ENCODE results near the gene SAMD11.

Gene SAMD11

DNA sequence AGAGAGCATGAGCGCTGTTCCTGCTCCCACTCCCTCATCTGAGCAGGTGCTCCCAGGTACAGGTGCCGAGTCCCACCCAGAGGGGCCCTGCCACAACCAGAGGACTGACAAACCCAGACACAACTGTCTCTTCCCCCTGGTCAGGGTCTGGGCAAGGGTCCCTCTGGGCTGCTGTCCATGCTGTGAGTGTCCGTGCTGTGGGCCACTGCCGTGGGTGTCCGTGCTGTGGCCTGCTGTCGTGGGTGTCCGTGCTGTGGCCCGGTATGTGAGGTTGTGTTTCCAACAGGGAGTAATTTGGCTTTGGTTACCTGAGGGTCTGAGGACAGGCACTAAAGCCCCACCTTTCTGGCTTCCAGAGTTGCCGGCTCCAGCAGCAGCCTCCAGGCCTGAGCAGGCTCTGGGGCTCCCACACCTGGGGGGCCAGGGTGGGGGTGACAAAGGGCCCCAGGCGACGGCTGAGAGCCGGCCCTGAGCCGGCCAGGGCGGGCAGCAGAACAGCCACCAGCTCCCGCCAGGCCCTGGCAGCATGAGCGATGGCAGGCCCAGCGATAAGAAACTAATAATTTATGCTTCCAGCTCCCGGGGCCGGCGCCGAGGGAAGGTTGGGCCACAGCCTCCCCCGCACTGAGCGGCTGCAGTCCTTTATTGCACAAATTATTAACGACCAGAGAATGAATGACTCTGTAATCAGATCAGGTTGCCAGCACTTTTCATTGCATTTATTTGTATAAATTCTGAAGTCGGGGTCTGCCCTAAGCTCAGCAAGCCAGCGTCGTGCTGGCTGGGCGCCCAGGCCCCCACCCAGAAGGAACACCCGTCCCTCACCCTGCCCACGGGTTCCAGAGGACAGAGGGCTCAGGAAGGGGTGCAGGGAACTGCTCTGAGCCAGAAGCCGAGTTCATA lies 7.3 kb upstream of the SAMD11 start:
- no peak overlapping the region for H3K4me3 ChIP-seq (replicated peaks; ENCODE audit: insufficient read depth, low read length)
- H3K27me3 ChIP-seq (ENCODE audit: insufficient read depth, poor library complexity, severe bottlenecking) = no peaks in the 10 kb centered on the region
- H3K27ac ChIP-seq (replicated peaks) = no peak overlapping the region
- TF ChIP-seq POLR2AphosphoS5 (IDR thresholded peaks at IDR 0.05; ENCODE audit: low read depth) = no peak
- TF ChIP-seq SPI1 (IDR thresholded peaks at IDR 0.05; ENCODE audit: borderline replicate concordance, low read depth) = no peak
- TF ChIP-seq, protein P1, sequence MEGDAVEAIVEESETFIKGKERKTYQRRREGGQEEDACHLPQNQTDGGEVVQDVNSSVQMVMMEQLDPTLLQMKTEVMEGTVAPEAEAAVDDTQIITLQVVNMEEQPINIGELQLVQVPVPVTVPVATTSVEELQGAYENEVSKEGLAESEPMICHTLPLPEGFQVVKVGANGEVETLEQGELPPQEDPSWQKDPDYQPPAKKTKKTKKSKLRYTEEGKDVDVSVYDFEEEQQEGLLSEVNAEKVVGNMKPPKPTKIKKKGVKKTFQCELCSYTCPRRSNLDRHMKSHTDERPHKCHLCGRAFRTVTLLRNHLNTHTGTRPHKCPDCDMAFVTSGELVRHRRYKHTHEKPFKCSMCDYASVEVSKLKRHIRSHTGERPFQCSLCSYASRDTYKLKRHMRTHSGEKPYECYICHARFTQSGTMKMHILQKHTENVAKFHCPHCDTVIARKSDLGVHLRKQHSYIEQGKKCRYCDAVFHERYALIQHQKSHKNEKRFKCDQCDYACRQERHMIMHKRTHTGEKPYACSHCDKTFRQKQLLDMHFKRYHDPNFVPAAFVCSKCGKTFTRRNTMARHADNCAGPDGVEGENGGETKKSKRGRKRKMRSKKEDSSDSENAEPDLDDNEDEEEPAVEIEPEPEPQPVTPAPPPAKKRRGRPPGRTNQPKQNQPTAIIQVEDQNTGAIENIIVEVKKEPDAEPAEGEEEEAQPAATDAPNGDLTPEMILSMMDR (IDR thresholded peaks at IDR 0.05; ENCODE audit: insufficient read depth, low read length) = no peak
- TF ChIP-seq GABPA (IDR thresholded peaks at IDR 0.05; ENCODE audit: low read depth) = no peak
- TF ChIP-seq, protein P2, sequence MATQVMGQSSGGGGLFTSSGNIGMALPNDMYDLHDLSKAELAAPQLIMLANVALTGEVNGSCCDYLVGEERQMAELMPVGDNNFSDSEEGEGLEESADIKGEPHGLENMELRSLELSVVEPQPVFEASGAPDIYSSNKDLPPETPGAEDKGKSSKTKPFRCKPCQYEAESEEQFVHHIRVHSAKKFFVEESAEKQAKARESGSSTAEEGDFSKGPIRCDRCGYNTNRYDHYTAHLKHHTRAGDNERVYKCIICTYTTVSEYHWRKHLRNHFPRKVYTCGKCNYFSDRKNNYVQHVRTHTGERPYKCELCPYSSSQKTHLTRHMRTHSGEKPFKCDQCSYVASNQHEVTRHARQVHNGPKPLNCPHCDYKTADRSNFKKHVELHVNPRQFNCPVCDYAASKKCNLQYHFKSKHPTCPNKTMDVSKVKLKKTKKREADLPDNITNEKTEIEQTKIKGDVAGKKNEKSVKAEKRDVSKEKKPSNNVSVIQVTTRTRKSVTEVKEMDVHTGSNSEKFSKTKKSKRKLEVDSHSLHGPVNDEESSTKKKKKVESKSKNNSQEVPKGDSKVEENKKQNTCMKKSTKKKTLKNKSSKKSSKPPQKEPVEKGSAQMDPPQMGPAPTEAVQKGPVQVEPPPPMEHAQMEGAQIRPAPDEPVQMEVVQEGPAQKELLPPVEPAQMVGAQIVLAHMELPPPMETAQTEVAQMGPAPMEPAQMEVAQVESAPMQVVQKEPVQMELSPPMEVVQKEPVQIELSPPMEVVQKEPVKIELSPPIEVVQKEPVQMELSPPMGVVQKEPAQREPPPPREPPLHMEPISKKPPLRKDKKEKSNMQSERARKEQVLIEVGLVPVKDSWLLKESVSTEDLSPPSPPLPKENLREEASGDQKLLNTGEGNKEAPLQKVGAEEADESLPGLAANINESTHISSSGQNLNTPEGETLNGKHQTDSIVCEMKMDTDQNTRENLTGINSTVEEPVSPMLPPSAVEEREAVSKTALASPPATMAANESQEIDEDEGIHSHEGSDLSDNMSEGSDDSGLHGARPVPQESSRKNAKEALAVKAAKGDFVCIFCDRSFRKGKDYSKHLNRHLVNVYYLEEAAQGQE (IDR thresholded peaks at IDR 0.05; ENCODE audit: insufficient replicate concordance, low read depth) = no peak
- no peak for DNase-seq (ENCODE audit: low read depth in 1 of 2, low spot score in 1 of 2)

DNA sequence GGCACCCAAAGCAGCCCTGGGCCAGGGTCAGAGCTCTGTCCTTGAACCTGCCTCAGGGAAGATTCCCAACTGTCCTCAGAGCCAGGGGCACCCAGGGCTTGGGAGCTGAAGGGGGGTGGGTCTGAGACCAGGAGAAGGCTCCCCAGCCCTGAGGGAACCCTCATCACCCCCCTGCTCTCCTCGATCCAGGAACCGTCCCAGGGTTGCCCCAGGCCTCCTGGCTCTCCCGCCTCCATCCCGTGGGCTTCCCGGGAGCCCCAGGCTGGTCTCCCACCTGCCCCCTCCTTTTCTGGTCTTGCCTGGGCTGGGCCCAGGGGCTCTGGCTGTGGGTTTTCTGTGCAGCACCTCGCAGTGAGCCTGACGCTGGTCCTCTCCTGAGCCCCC lies 6.7 kb upstream of the SAMD11 start:
- DNase-seq (ENCODE audit: low read depth in 1 of 2, low spot score in 1 of 2) = no peak
- Histone ChIP-seq H3K27ac (replicated peaks) (no peak overlapping the region), H3K27me3 (ENCODE audit: insufficient read depth, poor library complexity, severe bottlenecking) (no peaks in the 10 kb centered on the region), H3K4me3 (replicated peaks; ENCODE audit: insufficient read depth, low read length) (no peak overlapping the region)
- TF ChIP-seq, protein P2 (IDR thresholded peaks at IDR 0.05; ENCODE audit: insufficient replicate concordance, low read depth) = no peak
- TF ChIP-seq, protein P1 (IDR thresholded peaks at IDR 0.05; ENCODE audit: insufficient read depth, low read length) = no peak
- no peak for TF ChIP-seq SPI1 (IDR thresholded peaks at IDR 0.05; ENCODE audit: borderline replicate concordance, low read depth)
- no peak for TF ChIP-seq GABPA (IDR thresholded peaks at IDR 0.05; ENCODE audit: low read depth)
- TF ChIP-seq POLR2AphosphoS5 (IDR thresholded peaks at IDR 0.05; ENCODE audit: low read depth) = no peak

DNA sequence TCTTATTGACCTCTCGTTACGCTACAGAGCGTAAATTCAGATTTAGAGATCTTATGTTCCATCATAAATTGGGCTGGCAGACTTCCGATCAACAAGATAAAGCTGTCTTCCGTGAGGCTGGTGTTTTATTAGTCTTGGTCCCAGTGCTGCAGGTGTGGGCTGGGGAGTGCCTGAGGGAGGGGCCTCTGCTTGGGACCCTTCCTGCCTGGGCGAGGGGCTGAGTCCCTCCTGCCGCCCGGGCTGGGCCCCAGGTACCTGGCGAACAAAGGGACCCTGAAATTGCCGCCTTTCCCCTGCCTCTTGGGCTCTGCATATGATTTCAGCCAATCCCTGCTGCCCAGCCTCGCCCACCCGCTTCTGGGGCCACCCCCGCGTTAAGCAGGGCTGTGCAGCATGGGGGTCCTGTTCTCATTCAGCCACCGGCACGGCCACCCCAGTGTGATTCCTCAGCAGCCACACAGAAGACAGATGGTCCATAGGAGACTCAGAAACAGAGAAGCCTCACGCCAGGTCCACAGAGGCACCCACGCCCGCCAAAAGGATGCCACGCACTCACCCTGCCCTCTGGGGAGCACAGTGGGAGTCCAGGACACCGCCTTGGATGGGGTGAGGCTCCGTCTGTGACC lies 6.1 kb upstream of the SAMD11 start:
- Histone ChIP-seq H3K27me3 (ENCODE audit: insufficient read depth, poor library complexity, severe bottlenecking) (no peaks in the 10 kb centered on the region), H3K27ac (replicated peaks) (no peak overlapping the region)
- TF ChIP-seq SPI1 (IDR thresholded peaks at IDR 0.05; ENCODE audit: borderline replicate concordance, low read depth) (no peak), POLR2AphosphoS5 (IDR thresholded peaks at IDR 0.05; ENCODE audit: low read depth) (no peak), GABPA (IDR thresholded peaks at IDR 0.05; ENCODE audit: low read depth) (no peak)
- TF ChIP-seq, protein P2 (IDR thresholded peaks at IDR 0.05; ENCODE audit: insufficient replicate concordance, low read depth) = no peak
- TF ChIP-seq, protein P1 (IDR thresholded peaks at IDR 0.05; ENCODE audit: insufficient read depth, low read length) = no peak

More for the DNA sequence above, 6.1 kb upstream of the SAMD11 start:
- H3K4me3 ChIP-seq (replicated peaks; ENCODE audit: insufficient read depth, low read length) = no peak overlapping the region
- DNase-seq (ENCODE audit: low read depth in 1 of 2, low spot score in 1 of 2) = no peak
